NCI-H82 treated with DMSO at 0.1 percent for 48 hours (cell line): ENCODE data around the gene PLA2G4A.

Experiments
- DNase-seq: peaks from one replicate; lab custom pipeline; 2025; ENCODE audit not compliant: unreplicated experiment; lab: John Stamatoyannopoulos, UW

Gene PLA2G4A

DNA sequence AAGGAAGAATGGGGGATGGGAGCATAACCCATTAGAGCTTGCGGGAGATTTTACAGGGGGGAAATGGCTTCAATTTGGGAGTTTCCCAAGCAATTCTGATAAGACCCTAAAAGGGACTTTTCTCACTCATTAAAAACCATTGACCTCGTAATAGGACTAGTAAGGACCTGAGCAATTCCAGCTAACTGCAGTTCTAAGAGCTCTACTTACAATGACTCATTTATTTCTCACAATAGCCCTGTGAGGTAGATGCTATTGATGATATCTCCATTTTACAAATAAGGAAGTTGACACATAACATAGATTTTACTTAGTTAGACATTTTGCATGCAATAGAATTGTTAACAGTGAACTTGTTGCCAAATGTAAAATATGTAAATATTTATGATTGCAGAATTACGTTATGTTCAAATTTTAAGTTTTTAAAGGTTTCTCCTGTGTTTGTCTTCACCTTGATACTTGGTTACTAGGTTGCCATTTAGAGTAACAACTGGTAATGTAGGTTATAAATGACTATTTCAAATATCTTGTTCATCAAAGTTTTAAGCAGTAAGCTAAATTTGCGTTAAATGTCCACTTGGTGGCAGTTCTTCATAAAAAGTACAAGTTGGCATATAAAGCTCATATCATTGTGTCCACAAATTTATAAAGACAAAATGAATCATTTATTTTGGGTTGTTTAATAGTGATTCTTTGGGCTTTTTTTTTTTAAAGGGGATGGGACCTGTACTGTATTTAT, 182.0 kb downstream of the PLA2G4A start:
- no peak for DNase-seq

DNA sequence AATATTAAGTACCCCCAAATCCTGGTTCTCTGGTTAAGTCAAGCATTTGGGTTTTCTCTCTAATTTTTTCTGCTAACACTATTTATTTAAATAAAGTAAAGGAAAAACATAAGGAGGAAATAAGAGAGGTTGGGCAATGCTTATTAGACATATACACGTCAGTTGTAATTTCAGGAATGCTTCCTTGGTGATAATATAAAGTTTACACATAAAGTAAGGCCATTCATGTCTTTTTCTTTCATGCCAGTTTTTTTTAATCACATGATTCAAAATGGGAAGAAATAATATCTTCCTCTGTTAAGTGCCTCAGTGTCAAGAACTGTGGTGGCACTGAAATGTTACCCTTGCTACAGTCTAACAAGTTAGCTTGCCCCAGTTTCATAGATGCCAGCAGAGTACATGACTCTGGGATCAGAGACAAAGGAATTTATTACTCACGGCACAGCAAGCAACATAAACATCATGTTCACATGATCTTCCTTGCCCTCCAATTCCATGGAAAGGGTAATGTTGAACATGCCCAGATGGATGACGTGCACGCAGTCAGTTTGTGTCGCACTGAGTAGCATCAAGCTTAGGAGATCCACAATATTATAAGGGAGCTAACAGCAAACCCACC, 184.9 kb downstream of the PLA2G4A start:
- no peak for DNase-seq

DNA sequence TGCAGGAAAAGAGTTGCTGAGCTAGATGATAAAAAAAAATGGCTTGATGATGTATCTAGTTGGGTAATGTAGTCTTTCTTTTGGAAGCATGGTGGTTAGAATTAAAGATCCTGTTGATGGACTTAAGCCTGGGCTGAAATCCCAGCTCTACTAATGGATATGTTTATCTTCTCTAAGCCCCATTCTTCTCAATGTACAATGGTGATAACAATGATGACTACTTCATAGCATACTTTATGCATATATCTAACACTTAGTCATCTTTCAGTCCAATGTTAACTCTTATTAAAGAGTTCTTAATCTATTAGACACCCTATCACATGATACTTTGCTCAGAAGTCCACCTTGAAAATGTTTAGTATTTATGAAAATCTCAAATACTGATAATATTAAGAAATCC, 189.5 kb downstream of the PLA2G4A start:
- DNase-seq: no peak

DNA sequence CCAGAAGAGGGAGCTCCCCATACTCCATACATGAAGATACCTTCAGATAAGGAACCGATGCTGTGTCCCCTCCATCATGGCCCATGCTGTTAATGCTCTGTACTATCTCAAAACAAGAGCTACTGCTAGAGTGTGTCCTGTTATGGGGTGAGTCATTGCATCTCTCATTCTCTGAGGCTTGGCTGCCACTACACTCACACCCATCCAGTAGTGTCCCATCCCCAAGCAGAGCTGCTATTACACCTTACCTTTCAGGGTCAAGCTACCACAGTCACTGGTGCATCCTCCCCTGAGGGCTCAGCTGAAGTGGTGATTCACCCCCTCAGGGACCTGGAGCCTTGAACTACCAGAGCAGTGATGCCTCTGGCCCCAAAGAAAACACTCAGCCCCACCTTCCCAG, 198.5 kb downstream of the PLA2G4A start:
- no peak for DNase-seq

DNA sequence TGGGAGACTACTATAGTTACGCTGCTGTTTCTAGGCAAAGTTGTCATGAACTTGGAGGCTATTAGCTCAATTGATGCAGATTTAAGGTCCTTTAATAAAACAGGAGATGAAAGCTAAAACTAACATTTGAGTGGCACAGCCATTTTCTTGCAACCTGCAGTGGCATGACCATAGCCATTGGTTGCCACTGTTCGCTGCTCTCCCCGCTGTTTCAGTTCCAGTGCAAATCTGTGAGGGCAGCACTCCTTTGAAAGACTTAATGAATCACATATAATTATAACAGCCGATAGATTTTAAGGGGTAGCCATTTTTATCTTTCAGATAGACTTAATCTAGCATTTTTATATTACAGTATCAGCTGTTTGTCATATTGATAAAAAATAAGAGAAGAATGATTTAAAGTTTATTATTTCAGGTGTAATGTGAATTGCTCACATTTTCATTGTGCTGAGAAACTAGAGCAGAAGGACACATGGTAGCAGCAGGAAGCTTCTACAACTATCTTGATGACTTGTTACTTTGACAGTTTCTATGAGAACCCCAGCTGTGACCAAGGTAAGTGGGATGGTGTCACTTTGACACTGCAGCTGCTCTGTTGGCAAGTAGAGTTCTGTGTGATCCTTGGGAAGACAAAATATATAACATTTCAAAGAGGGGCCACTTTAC, 203.7 kb downstream of the PLA2G4A start:
- no peak for DNase-seq

DNA sequence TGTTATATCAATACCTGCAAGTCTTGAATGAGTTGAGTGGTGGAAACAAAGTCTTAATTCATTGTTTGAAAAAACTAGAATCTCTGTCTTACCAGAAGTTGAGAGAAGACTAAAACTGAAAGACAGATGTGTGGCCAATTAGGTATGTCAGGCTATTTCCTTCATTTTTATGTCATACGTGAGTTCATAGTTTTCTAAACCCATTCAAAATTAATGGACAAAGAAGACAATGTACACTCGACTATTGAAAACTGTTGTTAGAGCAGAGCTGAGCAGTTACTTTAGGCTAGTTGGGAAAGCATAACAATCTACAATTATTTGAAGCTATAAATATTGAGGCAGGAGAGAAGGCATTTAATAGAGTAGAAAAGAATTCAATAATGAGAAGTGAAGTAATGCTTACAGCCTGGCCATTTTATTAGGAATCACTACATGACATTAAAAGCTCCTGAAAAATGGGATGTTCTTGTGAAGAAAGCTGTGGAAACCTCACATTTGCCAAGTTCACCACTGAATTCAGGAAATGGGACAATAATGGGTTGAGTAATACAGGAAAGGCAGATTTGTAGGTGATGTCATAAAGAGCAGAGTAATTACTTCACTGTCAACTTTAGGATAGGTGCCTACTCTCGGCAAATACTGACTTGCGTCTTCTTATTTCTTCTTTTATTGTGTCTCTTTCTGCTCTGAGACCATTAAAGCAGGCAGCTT, 204.4 kb downstream of the PLA2G4A start:
- DNase-seq: no peak

DNA sequence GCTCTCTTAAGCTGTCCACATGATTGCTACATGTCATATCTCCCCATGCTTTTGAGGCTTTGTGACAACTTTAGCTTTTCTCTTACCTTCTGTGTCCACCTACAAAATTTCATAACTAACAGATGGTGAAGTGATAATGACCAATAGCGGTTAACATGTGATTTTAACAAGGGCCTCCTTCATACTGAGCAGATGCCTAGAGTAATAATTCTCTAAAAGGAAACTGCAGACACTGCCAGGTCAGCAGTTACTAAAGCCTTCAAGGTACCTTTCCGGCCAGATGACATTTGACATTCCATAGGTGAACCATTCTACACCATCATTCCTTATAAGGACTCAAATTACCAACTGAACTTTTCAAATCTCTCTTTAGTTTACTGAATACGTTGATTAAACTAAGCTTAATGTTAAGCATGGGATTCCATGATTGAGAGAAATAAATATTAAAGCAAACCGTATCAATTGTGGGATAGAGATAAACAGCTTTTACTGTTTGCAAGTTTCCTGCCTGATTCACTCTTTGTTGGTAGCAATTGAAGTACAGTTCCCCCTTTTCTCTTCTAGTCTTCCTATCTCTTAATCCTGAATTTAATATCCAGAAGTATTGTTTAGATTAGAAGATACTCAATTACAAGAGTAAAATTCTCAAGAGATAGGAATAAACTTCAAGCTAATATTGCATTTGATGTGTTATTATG, 205.1 kb downstream of the PLA2G4A start:
- DNase-seq: no peak

DNA sequence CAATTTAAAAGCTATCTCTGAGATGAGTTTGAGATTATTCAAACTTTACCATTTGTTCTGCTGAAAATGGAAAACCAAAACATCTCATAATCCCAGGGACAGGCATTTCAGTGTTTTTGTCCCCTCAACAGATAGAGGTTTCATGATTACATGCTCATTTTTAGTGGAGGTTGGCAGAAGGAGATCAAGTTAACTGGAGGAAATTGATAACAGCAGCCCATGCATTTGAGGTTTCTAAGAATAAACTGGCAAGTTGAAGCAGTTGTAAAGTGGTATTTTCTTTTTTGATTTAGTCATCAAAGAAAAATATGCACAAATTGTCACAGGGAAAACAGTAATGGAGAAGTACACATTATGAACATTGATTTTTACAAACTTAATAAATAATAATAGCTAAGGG, 205.8 kb downstream of the PLA2G4A start:
- DNase-seq: no peak

DNA sequence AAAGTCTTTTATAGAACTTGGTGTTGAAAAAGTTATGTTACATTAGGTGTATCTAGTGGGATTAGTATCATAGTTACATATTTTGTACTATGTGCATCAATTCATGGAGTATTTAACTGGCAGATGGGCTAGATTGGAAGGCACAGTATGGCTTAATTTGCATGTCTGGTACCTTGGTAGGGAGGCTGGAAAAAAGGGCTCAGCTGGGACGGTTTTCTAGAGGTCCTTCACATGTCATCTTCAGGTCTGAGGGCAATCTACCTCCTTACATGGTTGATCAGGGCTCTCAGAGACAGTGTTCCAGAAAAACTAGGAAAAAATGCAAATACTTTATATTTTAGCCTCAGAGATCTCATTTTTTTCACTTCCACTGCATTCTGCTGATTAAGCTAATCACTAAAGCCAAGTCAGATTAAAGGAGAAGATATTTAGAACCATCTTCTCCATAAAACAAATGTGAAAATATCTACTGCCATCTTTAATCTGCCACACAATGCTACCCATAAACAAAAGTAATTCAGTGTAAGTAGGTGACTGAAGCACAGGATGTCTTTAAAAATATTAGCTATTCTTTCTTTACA, 209.3 kb downstream of the PLA2G4A start:
- no peak for DNase-seq
